Measurements from ENCODE around the gene TRUB1. TPM values are rescaled to one million over a fixed set of nuclear protein-coding genes. Genes with fewer than 3 reads are reported as not detected.

TRUB1 gene
- total RNA-seq, 1 donor from 2014 or later = 21.2 TPM

- no peaks in the 10 kb centered on the region for H3K9me3 Mint-ChIP-seq (ENCODE audit: low read depth)
- no peak overlapping the region for H3K27ac Mint-ChIP-seq
- H3K36me3 Mint-ChIP-seq (ENCODE audit: insufficient read depth) = peaks cover 13% of the 10 kb centered on the region
- no peaks in the 10 kb centered on the region for H3K4me1 Mint-ChIP-seq (ENCODE audit: low read depth)
- no peaks in the 10 kb centered on the region for H3K27me3 Mint-ChIP-seq
- no peak for DNase-seq (ENCODE audit: low spot score, unreplicated experiment)
- H3K4me3 Mint-ChIP-seq (ENCODE audit: low read depth) = no peak overlapping the region
- no peak for TF ChIP-seq CTCF (IDR thresholded peaks at IDR 0.05; ENCODE audit: unreplicated experiment)
Observed at GRCh38 chr10:114957122-114957521, 19.1 kb downstream of the TRUB1 start.

- Mint-ChIP-seq H3K27me3 (no peaks in the 10 kb centered on the region), H3K4me1 (ENCODE audit: low read depth) (no peaks in the 10 kb centered on the region), H3K9me3 (ENCODE audit: low read depth) (no peaks in the 10 kb centered on the region), H3K4me3 (ENCODE audit: low read depth) (no peak overlapping the region), H3K36me3 (ENCODE audit: insufficient read depth) (peaks cover 15% of the 10 kb centered on the region), H3K27ac (no peak overlapping the region)
- DNase-seq (ENCODE audit: low spot score, unreplicated experiment) = no peak
- no peak for TF ChIP-seq CTCF (IDR thresholded peaks at IDR 0.05; ENCODE audit: unreplicated experiment)
Observed at GRCh38 chr10:114957673-114958072, 19.7 kb downstream of the TRUB1 start.

GRCh38 chr10:114962441-114962840, 24.4 kb downstream of the TRUB1 start:
- Mint-ChIP-seq H3K36me3 (ENCODE audit: insufficient read depth) (peaks cover 21% of the 10 kb centered on the region), H3K4me1 (ENCODE audit: low read depth) (peaks cover 5% of the 10 kb centered on the region), H3K27me3 (no peaks in the 10 kb centered on the region), H3K27ac (peak overlapping the region; percentile 41), H3K9me3 (ENCODE audit: low read depth) (no peaks in the 10 kb centered on the region), H3K4me3 (ENCODE audit: low read depth) (no peak overlapping the region)
- DNase-seq (ENCODE audit: low spot score, unreplicated experiment) = no peak
- TF ChIP-seq CTCF (IDR thresholded peaks at IDR 0.05; ENCODE audit: unreplicated experiment) = no peak

- Mint-ChIP-seq H3K9me3 (ENCODE audit: low read depth) (no peaks in the 10 kb centered on the region), H3K4me3 (ENCODE audit: low read depth) (no peak overlapping the region), H3K27me3 (no peaks in the 10 kb centered on the region), H3K36me3 (ENCODE audit: insufficient read depth) (peaks cover 22% of the 10 kb centered on the region), H3K27ac (no peak overlapping the region), H3K4me1 (ENCODE audit: low read depth) (peaks cover 6% of the 10 kb centered on the region)
- DNase-seq (ENCODE audit: low spot score, unreplicated experiment) = no peak
- TF ChIP-seq CTCF (IDR thresholded peaks at IDR 0.05; ENCODE audit: unreplicated experiment) = no peak
Observed at GRCh38 chr10:114963908-114964307, 25.9 kb downstream of the TRUB1 start.

- no peak for DNase-seq (ENCODE audit: low spot score, unreplicated experiment)
- Mint-ChIP-seq H3K36me3 (ENCODE audit: insufficient read depth) (peaks cover 15% of the 10 kb centered on the region), H3K4me3 (ENCODE audit: low read depth) (no peak overlapping the region), H3K9me3 (ENCODE audit: low read depth) (no peaks in the 10 kb centered on the region), H3K4me1 (ENCODE audit: low read depth) (peaks cover 6% of the 10 kb centered on the region), H3K27me3 (no peaks in the 10 kb centered on the region), H3K27ac (peak overlapping the region; percentile 80)
- TF ChIP-seq CTCF (IDR thresholded peaks at IDR 0.05; ENCODE audit: unreplicated experiment) = no peak
Observed at GRCh38 chr10:114967071-114967470, 29.1 kb downstream of the TRUB1 start.

All from progenitor cell of endocrine pancreas (in vitro differentiated cells).